Activated T-helper 1 cell treated with anti-CD3 and anti-CD28 coated beads, Interleukin-2, amount 50 U/mL, for 16 hours (primary cell): ENCODE measurements around the gene EPC2.
A peak's percentile ranks its signal among the peaks of the same experiment; 100 is the strongest.
"Not testable (repeated sequence)": the region's sequence is repeated elsewhere in the genome, so short reads cannot be mapped to it uniquely, and the experiment has no call there.

Source experiments
- DNase-seq, 2 donors: peaks; one replicate each; pipeline ENCODE4 v3.0.0-alpha.2; 2020; ENCODE audit warnings: low read depth in 1 of 2, low spot score in 1 of 2

The EPC2 gene

DNA sequence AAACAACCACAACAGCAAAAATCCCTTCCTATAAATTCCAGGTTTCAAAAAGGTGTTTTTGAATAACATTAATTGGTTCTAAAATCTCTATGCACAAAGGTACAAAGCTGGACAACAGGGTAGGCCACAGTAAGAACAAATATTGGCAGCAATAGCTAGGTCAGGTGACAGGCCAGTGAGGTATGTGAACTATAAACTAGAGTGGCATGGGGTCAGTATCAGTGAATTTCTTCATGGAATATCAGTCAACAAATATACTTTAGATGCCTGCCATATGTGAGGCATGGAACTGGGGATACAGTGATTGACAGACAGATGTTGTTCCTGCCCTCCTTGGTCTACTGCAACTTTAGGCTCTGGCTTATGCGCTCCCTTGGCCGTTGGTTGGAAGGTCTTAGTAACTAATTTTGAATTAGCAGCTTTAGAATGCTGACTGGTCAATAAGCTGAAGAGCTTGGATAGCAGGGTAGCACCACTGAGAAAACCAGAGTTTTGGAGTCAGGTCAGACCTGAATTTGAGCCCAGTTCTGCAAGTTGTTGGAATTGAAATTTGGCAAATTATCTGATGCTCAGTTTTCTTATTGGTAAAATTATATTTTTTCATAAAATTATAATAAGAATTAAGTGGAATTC, 2.3 kb upstream of the EPC2 start:
- DNase-seq = no peak

- no peak for DNase-seq
Measured at GRCh38 chr2:148642891-148643416, 1.6 kb upstream of the EPC2 start.

- no peak for DNase-seq
Measured at GRCh38 chr2:148643421-148643820, 1.1 kb upstream of the EPC2 start.

GRCh38 chr2:148644883-148645538, 460 bp downstream of the EPC2 start:
- peak; percentile 91 for DNase-seq

- peak; percentile 6 to 44 for DNase-seq
Measured at GRCh38 chr2:148645539-148646230, 1.1 kb downstream of the EPC2 start.

GRCh38 chr2:148646231-148646559, 1.6 kb downstream of the EPC2 start:
- DNase-seq = no peak

DNA sequence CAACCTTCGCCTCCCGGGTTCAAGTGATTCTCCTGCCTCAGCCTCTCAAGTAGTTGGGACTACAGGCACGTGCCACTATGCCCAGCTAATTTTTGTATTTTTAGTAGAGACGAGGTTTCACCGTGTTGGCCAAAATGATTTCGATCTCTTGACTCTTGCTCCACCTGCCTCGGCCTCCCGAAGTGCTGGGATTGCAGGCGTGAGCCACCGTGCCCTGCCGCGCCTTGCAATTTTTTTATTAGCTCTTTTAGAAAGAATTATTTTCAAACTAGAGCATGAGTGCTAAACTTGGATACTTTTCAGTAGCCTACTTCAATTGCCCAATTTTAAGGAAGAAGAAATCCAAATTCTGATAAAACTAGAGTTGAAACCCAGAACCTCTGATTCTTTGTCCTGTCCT, 3.2 kb downstream of the EPC2 start:
- not testable (repeated sequence) for DNase-seq

DNA sequence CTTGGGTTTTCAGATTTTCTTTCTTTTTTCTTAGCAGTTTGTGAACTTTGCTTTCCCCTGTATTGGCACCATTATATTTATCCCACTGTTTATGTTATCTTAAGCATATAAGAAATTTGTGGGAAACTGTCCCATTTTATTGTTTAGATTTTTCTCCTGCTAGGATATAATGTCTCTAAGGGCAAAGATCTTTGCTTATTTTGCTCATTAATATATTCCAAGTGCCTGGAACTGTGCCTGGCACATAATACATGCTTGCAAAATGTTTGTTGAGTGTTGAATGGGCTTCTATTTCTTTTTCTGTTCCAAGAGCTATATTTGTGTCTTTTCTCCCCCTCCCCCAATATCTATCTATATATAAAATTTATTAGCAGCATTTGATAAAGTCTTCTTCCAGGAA, 5.4 kb downstream of the EPC2 start:
- DNase-seq = no peak

DNA sequence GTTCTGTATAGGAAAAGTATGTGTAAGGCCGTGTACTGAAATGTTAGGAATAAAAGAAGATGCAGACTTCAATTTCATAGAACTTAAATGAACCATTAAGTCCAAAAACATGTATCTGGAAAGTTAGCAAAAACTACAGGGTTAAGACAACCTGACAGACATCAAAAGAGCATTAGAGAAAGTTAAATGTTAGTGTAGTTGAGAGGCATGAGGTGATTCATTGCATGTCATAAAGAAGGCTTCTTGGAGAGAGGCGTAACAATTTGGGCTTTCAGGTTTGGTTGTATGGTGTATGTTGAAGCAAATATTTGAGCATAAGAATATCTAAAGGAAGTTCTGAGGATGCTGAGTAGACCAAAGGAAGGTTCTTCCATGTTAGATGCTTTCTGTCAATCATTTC, 6.3 kb downstream of the EPC2 start:
- DNase-seq = no peak

GRCh38 chr2:148651972-148652371, 7.4 kb downstream of the EPC2 start:
- no peak for DNase-seq

GRCh38 chr2:148653437-148653836, 8.9 kb downstream of the EPC2 start:
- DNase-seq = no peak

DNA sequence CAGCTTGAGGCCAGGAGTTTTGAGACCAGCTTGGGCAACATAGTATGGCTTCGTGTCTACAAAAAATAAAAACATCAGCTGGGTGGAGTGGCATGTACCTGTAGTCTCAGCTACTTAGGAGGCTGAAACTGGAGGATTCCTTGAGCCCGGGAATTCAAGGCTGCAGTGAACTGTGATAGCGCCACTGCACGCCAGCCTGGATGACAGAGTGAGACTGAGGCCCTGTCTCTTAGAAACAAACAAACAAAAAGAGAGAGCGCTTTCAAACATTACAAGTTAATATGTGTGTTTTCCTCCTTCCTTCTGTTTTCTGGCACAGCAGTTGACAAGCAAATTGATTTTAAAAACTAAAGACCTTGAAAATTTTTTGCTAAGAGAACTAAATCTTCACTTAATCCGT, 9.9 kb downstream of the EPC2 start:
- no peak for DNase-seq

- DNase-seq = no peak
Measured at GRCh38 chr2:148656516-148656915, 12.0 kb downstream of the EPC2 start.

- no peak for DNase-seq
Measured at GRCh38 chr2:148658807-148659722, 14.5 kb downstream of the EPC2 start.

- no peak for DNase-seq
Measured at GRCh38 chr2:148660999-148661398, 16.4 kb downstream of the EPC2 start.

GRCh38 chr2:148662332-148662731, 17.8 kb downstream of the EPC2 start:
- DNase-seq = not testable (repeated sequence)

- DNase-seq = no peak
Measured at GRCh38 chr2:148664229-148664628, 19.7 kb downstream of the EPC2 start.

GRCh38 chr2:148666555-148666954, 22.0 kb downstream of the EPC2 start:
- no peak for DNase-seq

- no peak for DNase-seq
Measured at GRCh38 chr2:148667113-148667836, 22.7 kb downstream of the EPC2 start.

DNA sequence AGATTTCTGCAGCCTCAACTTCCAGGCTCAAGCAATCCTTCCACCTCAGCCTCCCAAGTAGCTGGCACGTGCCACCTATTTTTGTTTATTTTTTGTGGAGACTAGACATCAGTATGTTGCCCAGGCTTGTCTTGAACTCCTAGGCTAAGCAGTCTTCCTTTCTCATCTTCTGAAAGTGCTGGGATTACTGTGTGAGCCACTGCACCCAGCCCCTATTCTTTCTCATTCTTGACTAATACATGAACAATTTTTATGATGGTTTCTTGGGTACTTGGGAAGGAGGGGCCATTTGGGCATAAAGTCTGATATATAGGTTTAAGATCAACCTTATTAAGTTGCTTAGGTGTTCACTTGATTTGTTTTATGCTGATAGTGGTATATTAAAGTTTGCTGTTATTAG, 26.2 kb downstream of the EPC2 start:
- no peak for DNase-seq
